Cerebellar cortex (tissue), 1 donor: ENCODE measurements around the gene NR3C1.

Source experiments
- DNase-seq: peaks from one replicate; pipeline ENCODE4 v3.0.0-alpha.2; 2015; ENCODE audit warnings: low spot score

NR3C1 gene

GRCh38 chr5:143360755-143361154 is 42.7 kb downstream of the NR3C1 start:
- no peak for DNase-seq

- DNase-seq: no peak
Measured at GRCh38 chr5:143359869-143360268, 43.6 kb downstream of the NR3C1 start.

GRCh38 chr5:143356855-143357583 is 46.5 kb downstream of the NR3C1 start:
- no peak for DNase-seq

DNA sequence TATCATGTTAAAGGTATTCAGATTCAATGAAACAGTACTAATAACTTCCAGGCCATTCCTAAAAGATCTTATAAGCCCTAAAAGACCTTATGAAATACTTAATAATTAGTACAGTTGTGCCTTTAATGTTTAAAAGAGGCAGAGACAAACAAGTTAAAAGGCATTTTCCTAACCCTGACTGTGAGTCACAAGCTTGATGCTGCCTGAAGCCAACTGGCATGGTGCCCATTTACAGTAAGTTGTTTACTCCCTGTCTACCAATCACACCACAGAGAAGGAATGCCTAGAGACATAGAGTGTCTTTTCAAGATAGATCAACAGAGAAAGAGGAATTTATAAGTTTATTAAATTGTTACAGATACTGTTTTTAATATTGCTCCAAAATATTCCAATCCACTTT is 47.8 kb downstream of the NR3C1 start:
- DNase-seq: peak; percentile 86

DNA sequence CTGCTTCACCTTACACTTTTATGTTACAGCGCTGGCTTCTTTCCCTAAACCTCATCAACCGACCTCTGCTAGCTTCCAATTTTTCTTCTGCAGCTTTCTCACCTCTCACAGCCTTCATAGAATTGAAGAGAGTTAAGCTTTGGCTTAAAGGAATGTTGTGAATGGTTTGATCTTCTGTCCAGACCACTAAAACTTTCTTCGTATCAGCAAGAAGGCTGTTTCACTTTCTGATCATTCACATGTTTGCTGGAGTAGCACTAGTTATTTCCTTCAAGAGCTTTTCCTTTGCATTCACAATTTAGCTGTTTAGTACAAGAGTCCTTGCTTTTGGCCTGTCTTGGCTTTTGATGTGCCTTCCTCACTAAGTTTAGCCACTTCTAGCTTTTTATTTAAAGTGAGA is 49.5 kb downstream of the NR3C1 start:
- DNase-seq: no peak

- DNase-seq: no peak
Measured at GRCh38 chr5:143352691-143353090, 50.8 kb downstream of the NR3C1 start.

GRCh38 chr5:143350751-143351602 is 52.5 kb downstream of the NR3C1 start:
- no peak for DNase-seq

GRCh38 chr5:143350341-143350740 is 53.1 kb downstream of the NR3C1 start:
- DNase-seq: no peak

GRCh38 chr5:143349177-143349576 is 54.3 kb downstream of the NR3C1 start:
- no peak for DNase-seq

GRCh38 chr5:143347698-143348344 is 55.7 kb downstream of the NR3C1 start:
- no peak for DNase-seq

GRCh38 chr5:143347046-143347445 is 56.4 kb downstream of the NR3C1 start:
- DNase-seq: no peak

GRCh38 chr5:143345671-143346440 is 57.6 kb downstream of the NR3C1 start:
- DNase-seq: no peak

DNA sequence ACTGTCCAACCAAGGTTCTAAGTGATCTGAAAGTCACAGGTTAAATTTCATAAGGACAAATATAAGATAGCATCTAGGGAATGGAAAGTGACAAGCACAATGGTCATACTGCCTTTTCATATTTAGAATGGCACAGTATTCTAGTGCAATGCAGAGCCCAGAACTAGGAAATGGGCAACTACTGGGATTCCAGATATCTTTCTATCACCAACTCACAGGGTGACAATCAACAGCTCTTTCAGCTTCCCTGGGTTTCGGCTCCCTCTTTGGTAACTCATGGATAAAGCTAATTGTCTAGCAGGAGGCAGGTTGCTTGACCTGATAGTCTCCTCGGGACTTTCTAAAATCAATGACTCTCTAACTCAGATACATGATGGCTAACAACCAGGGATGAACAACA is 60.4 kb downstream of the NR3C1 start:
- DNase-seq: no peak

DNA sequence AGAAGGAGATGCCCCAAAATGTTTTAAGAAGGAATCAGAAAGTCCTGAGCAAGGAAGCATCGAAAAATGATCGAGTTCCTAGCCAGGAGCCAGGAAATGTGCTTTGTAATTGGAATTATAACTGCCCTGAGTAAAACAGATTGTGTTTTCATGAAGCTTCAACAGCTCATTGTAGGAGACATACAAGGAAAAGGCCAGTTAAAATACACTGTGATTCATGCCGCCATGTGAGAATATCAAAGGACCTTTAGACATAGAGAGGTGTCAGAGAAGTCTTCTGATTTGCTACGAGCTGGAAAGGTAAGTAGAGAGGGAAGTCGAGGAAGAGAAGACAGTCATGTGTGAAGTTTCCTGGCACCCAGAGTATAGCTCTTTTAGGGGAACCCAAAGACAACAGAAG is 60.9 kb downstream of the NR3C1 start:
- DNase-seq: no peak

GRCh38 chr5:143341807-143342570 is 61.5 kb downstream of the NR3C1 start:
- no peak for DNase-seq

DNA sequence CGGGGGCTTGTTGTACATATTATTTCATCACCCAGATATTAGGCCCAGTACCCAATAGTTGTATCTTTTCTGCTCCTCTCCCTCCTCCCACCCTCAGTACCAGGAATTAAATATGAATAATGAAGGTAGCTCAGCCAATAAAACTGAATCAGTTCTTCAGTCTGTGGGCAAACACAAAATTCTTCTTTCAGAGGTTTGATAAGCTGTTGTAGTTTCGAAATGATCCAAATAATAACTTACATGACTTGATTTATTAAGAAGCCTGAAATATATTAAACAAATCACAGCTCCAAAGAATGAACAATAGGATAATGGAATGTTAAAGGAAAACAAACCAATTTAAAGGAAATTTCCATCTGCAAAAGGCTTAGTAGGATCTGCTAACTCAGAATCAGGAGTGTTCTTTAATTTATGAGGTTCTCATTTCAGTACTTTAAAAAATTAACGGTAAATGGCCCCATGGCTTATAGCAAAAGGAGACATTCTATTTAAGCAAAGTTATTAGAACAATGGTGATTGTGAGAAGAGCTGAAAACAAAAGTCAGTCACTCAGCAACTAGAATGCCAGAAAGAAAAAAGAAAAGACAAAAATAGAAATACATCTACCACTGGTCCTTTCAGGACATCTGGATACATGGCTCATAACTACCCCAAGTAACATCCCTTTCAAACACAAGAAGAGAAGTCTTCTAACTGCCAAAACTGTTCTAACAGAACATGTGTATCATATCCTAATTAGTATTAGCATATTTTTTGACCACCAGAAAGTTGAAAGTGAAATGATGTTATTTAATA is 62.4 kb downstream of the NR3C1 start:
- DNase-seq: no peak

DNA sequence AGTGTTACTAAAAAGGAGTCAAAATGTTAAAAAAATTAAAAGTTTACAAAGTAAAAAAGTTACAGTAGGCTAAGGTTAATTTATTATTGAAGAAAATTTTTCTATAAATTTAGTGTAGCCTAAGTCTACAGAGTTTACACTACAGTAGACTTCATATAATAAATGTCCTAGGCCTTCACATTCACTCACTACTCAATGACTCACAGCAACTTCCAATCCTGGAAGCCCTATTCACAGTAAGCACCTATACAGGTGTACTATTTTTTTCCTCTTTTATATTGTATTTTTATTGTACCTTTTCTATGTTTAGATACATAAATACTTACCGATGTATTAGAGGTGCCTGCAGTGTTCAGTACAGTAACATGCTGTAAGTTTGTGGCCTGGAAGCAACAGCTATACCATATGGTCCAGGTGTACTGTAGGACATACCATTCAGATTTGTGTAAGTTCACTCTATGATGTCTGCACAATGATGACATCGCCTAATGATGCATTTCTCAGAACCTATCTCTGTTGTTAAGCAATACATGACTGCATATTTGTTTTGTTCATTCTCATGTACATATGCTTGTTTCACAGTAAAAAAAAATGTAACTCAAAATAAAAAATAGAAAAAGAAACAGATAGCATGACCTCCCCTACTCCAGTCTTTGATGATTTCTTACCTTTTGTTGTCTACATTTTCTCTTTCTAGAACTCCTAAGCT is 64.7 kb downstream of the NR3C1 start:
- no peak for DNase-seq

- DNase-seq: no peak
Measured at GRCh38 chr5:143337946-143338345, 65.5 kb downstream of the NR3C1 start.

DNA sequence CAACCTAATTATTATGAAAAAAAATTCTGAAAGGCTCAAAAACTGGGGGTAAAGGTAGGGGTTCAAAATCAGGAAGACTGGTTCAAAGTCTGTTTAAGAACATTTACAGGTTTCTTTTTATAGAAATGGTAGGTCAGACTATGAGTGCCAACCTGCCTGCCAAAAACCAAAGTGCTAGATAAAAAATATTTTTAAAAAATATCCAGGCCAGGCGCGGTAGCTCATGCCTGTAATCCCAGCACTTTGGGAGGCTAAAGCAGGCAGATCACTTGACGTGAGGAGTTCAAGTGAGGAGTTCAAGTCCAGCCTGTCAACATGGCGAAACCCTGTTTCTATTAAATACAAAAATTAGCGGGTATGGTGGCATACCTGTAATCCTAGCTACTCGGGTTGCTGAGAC is 67.0 kb downstream of the NR3C1 start:
- DNase-seq: no peak

GRCh38 chr5:143334903-143335302 is 68.6 kb downstream of the NR3C1 start:
- DNase-seq: no peak
